Endothelial cell of hepatic sinusoid (primary cell): Measurements from ENCODE around the gene DNAAF2.

Source experiments
- in situ Hi-C: cut with HindIII; loops from 2 replicates; pipeline ENCODE4 v1.10.0; 2017; ENCODE audit warnings: low sequenced_read_pairs

Gene DNAAF2

GRCh38 chr14:49634547-49635334, at the start of gene DNAAF2:
DNAAF2 (minus strand) TSS chr14:49635244; CDS start chr14:49635149, 95 bp downstream.
- in situ Hi-C loops, result no loop called here

- in situ Hi-C loops, result no loop called here
Observed at GRCh38 chr14:49679271-49679670, 44.2 kb upstream of the DNAAF2 start.

GRCh38 chr14:49677643-49678042, 42.6 kb upstream of the DNAAF2 start:
- in situ Hi-C loops, result no loop called here

- in situ Hi-C loops, result no loop called here
Observed at GRCh38 chr14:49673586-49673985, 38.5 kb upstream of the DNAAF2 start.

GRCh38 chr14:49670475-49670874, 35.4 kb upstream of the DNAAF2 start:
- in situ Hi-C loops, result no loop called here

GRCh38 chr14:49659526-49660455, 24.7 kb upstream of the DNAAF2 start:
- in situ Hi-C loops, result loop anchor here (10.0 kb wide), 1 partner anchor 75 kb away; the partner anchor contains the start of gene RPS29

- in situ Hi-C loops, result loop anchor here (10.0 kb wide), 1 partner anchor 73 kb away; the partner anchor contains the start of gene RPS29
Observed at GRCh38 chr14:49657500-49657899, 22.5 kb upstream of the DNAAF2 start.

- in situ Hi-C loops, result loop anchor here (5.0 to 10.0 kb wide), 4 partner anchors 38 to 133 kb away; partner anchors contain the start of genes KLHDC1 and RPS29
Observed at GRCh38 chr14:49654511-49654910, 19.5 kb upstream of the DNAAF2 start.

GRCh38 chr14:49653508-49653907, 18.5 kb upstream of the DNAAF2 start:
- in situ Hi-C loops, result loop anchor here (5.0 to 10.0 kb wide), 4 partner anchors 39 to 134 kb away; partner anchors contain the start of genes KLHDC1 and RPS29

- in situ Hi-C loops, result no loop called here
Observed at GRCh38 chr14:49642163-49642562, 7.1 kb upstream of the DNAAF2 start.

- in situ Hi-C loops, result no loop called here
Observed at GRCh38 chr14:49641697-49642129, 6.7 kb upstream of the DNAAF2 start.

GRCh38 chr14:49640540-49641417, 5.7 kb upstream of the DNAAF2 start:
- in situ Hi-C loops, result no loop called here

- in situ Hi-C loops, result no loop called here
Observed at GRCh38 chr14:49637534-49638078, 2.6 kb upstream of the DNAAF2 start.

GRCh38 chr14:49636866-49637265, 1.8 kb upstream of the DNAAF2 start:
- in situ Hi-C loops, result no loop called here

- in situ Hi-C loops, result no loop called here
Observed at GRCh38 chr14:49633640-49634546, 1.2 kb downstream of the DNAAF2 start.

- in situ Hi-C loops, result no loop called here
Observed at GRCh38 chr14:49623941-49624839, 10.9 kb downstream of the DNAAF2 start.

GRCh38 chr14:49623387-49623786, 11.7 kb downstream of the DNAAF2 start:
- in situ Hi-C loops, result no loop called here

GRCh38 chr14:49622022-49622607, 12.9 kb downstream of the DNAAF2 start:
- in situ Hi-C loops, result no loop called here
